Mesodermal cell (in vitro differentiated cells): ENCODE data around the gene ZNF516.

Experiments used
- H3K27ac ChIP-seq: 2 replicates; pipeline ENCODE4 v1.7.0; 2013; ENCODE audit warnings: mild to moderate bottlenecking, low read depth, low read length, moderate library complexity; ENCODE audit not compliant: severe bottlenecking
- H3K36me3 ChIP-seq: 2 replicates; pipeline ENCODE4 v1.7.1; 2013; ENCODE audit warnings: mild to moderate bottlenecking, low read length, moderate library complexity; ENCODE audit not compliant: control insufficient read depth, insufficient read depth
- H3K4me1 ChIP-seq: one replicate; pipeline ENCODE4 v1.7.1; 2013; ENCODE audit warnings: mild to moderate bottlenecking, low read length; ENCODE audit not compliant: insufficient read depth, control insufficient read depth, poor library complexity, severe bottlenecking
- H3K4me3 ChIP-seq: 2 replicates; pipeline ENCODE4 v1.7.0; 2013; ENCODE audit warnings: low read length, control low read depth, mild to moderate bottlenecking; ENCODE audit not compliant: insufficient read depth, poor library complexity, severe bottlenecking; ENCODE audit errors: extremely low read depth
- H3K9me3 ChIP-seq: 2 replicates; pipeline ENCODE4 v1.7.1; 2013; ENCODE audit warnings: mild to moderate bottlenecking, low read length, moderate library complexity; ENCODE audit not compliant: control insufficient read depth
- WGBS, 2 experiments: methylation state at CpG; one replicate each; pipeline ENCODE4 v1.1.5; 2013; ENCODE audit warnings: missing lambda C conversion rate in 2 of 2; ENCODE audit not compliant: insufficient coverage in 2 of 2; 5-methylcytosine and 5-hydroxymethylcytosine counted together

The ZNF516 gene

DNA sequence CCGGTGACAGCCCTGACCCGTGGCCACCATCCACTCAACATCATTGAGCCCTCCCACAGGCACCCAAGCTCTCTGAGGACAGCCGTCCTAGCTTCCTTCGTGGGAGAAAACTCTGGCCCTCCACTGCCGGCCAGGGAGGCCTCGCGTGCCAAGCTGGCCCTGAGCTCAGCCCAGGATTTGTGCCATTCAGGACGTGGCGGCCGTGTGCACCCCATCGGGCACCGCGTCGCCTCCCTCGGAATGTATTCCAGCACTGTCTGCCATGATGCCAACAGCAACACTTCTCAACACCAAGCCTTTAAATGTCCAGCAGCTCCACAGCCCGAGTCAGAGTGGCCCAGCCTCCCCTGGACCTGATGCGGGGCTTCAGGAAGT lies 35.7 kb downstream of the ZNF516 start:
- 91 to 93% methylated on average over 13 to 17 of the region's 17 CpGs for WGBS, 2 experiments
- Histone ChIP-seq H3K4me3 (no peak overlapping the region), H3K27ac (peak overlapping the region; percentile 76), H3K36me3 (peaks cover 55% of the 10 kb centered on the region), H3K4me1 (peaks cover 62% of the 10 kb centered on the region), H3K9me3 (no peaks in the 10 kb centered on the region)

GRCh38 chr18:76458522-76459311 lies 36.3 kb downstream of the ZNF516 start:
- H3K4me3 ChIP-seq: no peak overlapping the region
- peaks cover 53% of the 10 kb centered on the region for H3K36me3 ChIP-seq
- no peaks in the 10 kb centered on the region for H3K9me3 ChIP-seq
- peak overlapping the region; percentile 76 for H3K27ac ChIP-seq
- peaks cover 68% of the 10 kb centered on the region for H3K4me1 ChIP-seq
- WGBS, 2 experiments: 96 to 97% methylated on average over 32 to 48 of the region's 51 CpGs

GRCh38 chr18:76457957-76458356 lies 37.1 kb downstream of the ZNF516 start:
- Histone ChIP-seq H3K36me3 (peaks cover 46% of the 10 kb centered on the region), H3K4me3 (no peak overlapping the region), H3K4me1 (peaks cover 75% of the 10 kb centered on the region), H3K27ac (peak overlapping the region; percentile 2), H3K9me3 (no peaks in the 10 kb centered on the region)
- 86 to 88% methylated on average over 5 to 8 of the region's 9 CpGs for WGBS, 2 experiments

DNA sequence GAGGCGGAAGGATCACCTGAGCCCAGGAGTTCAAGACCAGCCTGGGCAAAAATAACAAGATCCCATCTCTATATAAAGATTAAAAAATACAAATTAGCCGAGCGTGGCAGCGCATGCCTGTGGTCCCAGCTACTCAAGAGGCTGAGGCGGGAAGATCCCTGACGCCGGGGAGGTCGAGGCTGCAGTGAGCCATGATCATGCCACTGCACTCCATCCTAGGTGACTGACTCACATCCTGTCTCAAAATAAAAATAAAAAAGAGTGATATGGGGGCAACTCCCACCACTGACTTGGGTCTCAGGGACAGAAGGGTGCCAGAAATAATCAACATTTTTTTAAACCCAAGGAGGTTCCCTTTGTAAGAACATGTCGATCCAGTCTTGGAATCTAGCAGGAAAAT lies 37.6 kb downstream of the ZNF516 start:
- H3K36me3 ChIP-seq: peaks cover 41% of the 10 kb centered on the region
- H3K4me3 ChIP-seq: no peak overlapping the region
- 92 to 96% methylated on average over 6 to 8 of the region's 9 CpGs for WGBS, 2 experiments
- no peaks in the 10 kb centered on the region for H3K9me3 ChIP-seq
- peak overlapping the region; percentile 74 for H3K27ac ChIP-seq
- peaks cover 80% of the 10 kb centered on the region for H3K4me1 ChIP-seq

GRCh38 chr18:76456823-76457222 lies 38.2 kb downstream of the ZNF516 start:
- 95 to 100% methylated on average over 2 of the region's 4 CpGs for WGBS, 2 experiments
- Histone ChIP-seq H3K9me3 (no peaks in the 10 kb centered on the region), H3K4me3 (no peak overlapping the region), H3K36me3 (peaks cover 34% of the 10 kb centered on the region), H3K27ac (peak overlapping the region; percentile 74), H3K4me1 (peaks cover 86% of the 10 kb centered on the region)

- Histone ChIP-seq H3K27ac (peak overlapping the region; percentile 74), H3K9me3 (no peaks in the 10 kb centered on the region), H3K4me1 (peaks cover 92% of the 10 kb centered on the region), H3K36me3 (peaks cover 28% of the 10 kb centered on the region), H3K4me3 (no peak overlapping the region)
- 80 to 88% methylated on average over 9 to 13 of the region's 16 CpGs for WGBS, 2 experiments
Measured at GRCh38 chr18:76456018-76456750, 38.9 kb downstream of the ZNF516 start.

GRCh38 chr18:76455003-76455676 lies 39.9 kb downstream of the ZNF516 start:
- Histone ChIP-seq H3K27ac (peak overlapping the region; percentile 74), H3K36me3 (peaks cover 19% of the 10 kb centered on the region), H3K4me1 (peaks cover 88% of the 10 kb centered on the region), H3K4me3 (no peak overlapping the region), H3K9me3 (no peaks in the 10 kb centered on the region)
- 90 to 94% methylated on average over 7 of the region's 8 CpGs for WGBS, 2 experiments

GRCh38 chr18:76454418-76454817 lies 40.6 kb downstream of the ZNF516 start:
- Histone ChIP-seq H3K4me3 (no peak overlapping the region), H3K36me3 (peaks cover 15% of the 10 kb centered on the region), H3K9me3 (no peaks in the 10 kb centered on the region), H3K27ac (peak overlapping the region; percentile 74), H3K4me1 (peaks cover 89% of the 10 kb centered on the region)
- WGBS, 2 experiments: 43% methylated on average over 1 of the region's 1 CpG; no CpG with 5 or more reads in 1 of the 2 experiments

GRCh38 chr18:76453932-76454331 lies 41.1 kb downstream of the ZNF516 start:
- peaks cover 10% of the 10 kb centered on the region for H3K36me3 ChIP-seq
- H3K4me3 ChIP-seq: no peak overlapping the region
- H3K4me1 ChIP-seq: peaks cover 89% of the 10 kb centered on the region
- no peaks in the 10 kb centered on the region for H3K9me3 ChIP-seq
- peak overlapping the region; percentile 74 for H3K27ac ChIP-seq
- WGBS, 2 experiments: 69 to 100% methylated on average over 1 to 3 of the region's 5 CpGs

- Histone ChIP-seq H3K4me1 (peaks cover 90% of the 10 kb centered on the region), H3K9me3 (no peaks in the 10 kb centered on the region), H3K36me3 (peaks cover 9% of the 10 kb centered on the region), H3K4me3 (no peak overlapping the region), H3K27ac (peak overlapping the region; percentile 89)
- whole genome bisulfite sequencing, 2 experiments: 39 to 53% methylated on average over 6 to 7 of the region's 7 CpGs
Measured at GRCh38 chr18:76453057-76453561, 41.9 kb downstream of the ZNF516 start.
